Muscle layer of duodenum (tissue), 2 donors: ENCODE measurements around the gene CKS1B.

Experiments used
- H3K27ac ChIP-seq: one replicate; pipeline ENCODE4 v1.7.0; 2013; ENCODE audit warnings: mild to moderate bottlenecking, low read length
- H3K27me3 ChIP-seq: one replicate; pipeline ENCODE4 v1.7.0; 2013; ENCODE audit warnings: low read depth, mild to moderate bottlenecking, control low read depth, low read length
- H3K36me3 ChIP-seq, 2 donors: one replicate each; pipeline ENCODE4 v1.7.0; 2013; ENCODE audit warnings: low read length in 2 of 2, control low read depth in 1 of 2, mild to moderate bottlenecking in 1 of 2; ENCODE audit not compliant: insufficient read depth in 2 of 2, control insufficient read depth in 1 of 2
- H3K4me1 ChIP-seq, 2 donors: one replicate each; pipeline ENCODE4 v1.7.0; 2013; ENCODE audit warnings: low read length in 2 of 2, mild to moderate bottlenecking in 2 of 2, control low read depth in 1 of 2, moderate library complexity in 1 of 2; ENCODE audit not compliant: insufficient read depth in 2 of 2, control insufficient read depth in 1 of 2
- H3K4me3 ChIP-seq, 2 donors: one replicate each; pipeline ENCODE4 v1.7.0; 2013; ENCODE audit warnings: low read length in 2 of 2, low read depth in 1 of 2, mild to moderate bottlenecking in 1 of 2
- H3K9me3 ChIP-seq, 2 donors: one replicate each; pipeline ENCODE4 v1.7.0; 2013; ENCODE audit warnings: low read length in 2 of 2, control low read depth in 1 of 2, mild to moderate bottlenecking in 1 of 2; ENCODE audit not compliant: control insufficient read depth in 1 of 2
- donor health status: healthy.

CKS1B gene

GRCh38 chr1:154959426-154959780 lies 15.1 kb upstream of the CKS1B start:
- Histone ChIP-seq H3K4me3 (no peak overlapping the region), H3K27me3 (no peaks in the 10 kb centered on the region), H3K4me1 (peaks cover 19 to 50% of the 10 kb centered on the region in 2 donors), H3K27ac (no peak overlapping the region), H3K36me3 (peaks cover 15 to 29% of the 10 kb centered on the region in 2 donors), H3K9me3 (no peaks in the 10 kb centered on the region)

DNA sequence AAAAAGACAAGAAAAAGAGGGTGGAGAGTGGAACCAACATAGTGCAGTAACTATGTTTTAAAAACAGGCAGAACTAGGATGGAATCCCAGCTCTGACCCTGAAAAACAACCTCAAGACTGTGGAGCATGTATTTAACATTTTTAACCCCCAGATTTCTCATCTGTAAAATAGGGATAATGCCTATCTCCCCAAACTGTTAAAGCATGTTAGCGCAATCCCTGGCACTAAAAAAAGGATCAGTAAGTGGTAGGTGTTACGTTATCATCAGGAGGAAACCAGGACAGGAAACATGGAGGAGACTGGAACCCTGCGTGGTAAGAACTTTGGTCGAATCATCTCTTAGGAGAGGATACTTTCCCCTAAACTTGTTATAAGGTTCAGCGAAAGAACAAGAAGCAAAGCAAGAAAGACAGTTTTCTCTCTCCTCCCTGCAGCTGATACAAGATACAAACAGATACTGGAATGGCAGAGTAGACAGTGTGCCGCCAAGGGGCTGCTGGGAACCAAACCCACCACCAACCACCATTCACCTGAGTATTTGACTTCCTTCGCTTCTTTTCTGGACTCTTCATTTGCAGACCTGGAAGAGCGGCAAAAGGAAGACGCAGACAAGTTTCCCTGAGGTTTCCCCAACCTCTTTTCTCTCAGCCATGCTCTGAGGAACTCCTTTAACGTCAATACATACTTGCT lies 13.9 kb upstream of the CKS1B start:
- Histone ChIP-seq H3K27ac (peak overlapping the region; percentile 68), H3K36me3 (peaks cover 19 to 40% of the 10 kb centered on the region in 2 donors), H3K27me3 (no peaks in the 10 kb centered on the region), H3K4me3 (peak overlapping the region; percentile 72 to 85), H3K4me1 (peaks cover 12 to 38% of the 10 kb centered on the region in 2 donors), H3K9me3 (no peaks in the 10 kb centered on the region)

DNA sequence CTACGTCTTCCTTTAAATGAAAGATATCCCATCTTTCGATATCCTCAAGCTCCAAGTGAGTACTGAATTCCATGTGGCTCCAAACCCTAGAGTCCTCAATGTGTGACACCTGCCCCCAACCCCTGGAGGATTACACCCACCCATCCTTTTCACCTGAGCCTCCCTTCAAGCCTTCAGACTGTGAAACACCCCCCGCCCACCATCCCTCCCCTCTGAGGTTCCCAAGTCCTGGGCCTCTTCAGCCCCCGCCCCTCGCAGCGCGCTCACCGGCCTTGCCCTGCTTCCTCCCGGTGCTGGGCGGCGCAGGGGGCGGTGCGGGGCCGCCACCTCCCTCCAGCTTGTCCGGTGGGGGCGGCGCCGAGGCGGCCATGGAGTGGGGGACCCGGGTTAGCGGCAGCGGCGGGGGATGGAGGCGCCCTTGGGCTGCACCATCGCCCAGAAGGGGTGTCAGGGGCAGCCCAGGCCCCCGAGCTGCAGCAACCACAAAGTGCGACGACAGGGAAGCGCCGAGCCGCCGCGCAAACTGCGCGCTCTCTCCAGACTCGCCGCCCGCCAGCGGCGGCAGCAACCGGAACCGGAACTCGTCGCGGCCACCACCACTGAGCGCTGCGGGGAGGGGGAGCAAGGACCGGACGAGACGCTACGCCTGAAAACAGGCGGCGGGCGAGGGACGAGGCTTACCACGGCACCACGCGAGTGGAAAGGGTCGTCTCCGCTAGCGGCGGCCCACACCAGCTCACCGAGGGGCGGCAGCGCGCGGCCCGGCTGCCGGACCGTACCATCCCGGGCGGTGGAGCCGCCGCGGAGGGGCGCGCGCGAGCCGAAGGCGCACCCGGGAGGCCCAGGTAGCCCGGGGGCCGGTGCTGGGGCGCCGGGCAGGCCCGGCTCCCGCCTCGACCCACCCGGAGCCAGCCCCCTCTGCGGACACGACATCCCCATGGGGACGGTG lies 13.0 kb upstream of the CKS1B start, which contains the start of gene PYGO2:
PYGO2 (minus strand) TSS at position 576 of the 949 bp plus-strand sequence; CDS start at position 370, 206 bp downstream.
- H3K27me3 ChIP-seq: no peaks in the 10 kb centered on the region
- peak within 1 kb of the TSS; percentile 72 to 85 for H3K4me3 ChIP-seq
- peaks cover 27 to 49% of the 10 kb centered on the region in 2 donors for H3K36me3 ChIP-seq
- H3K27ac ChIP-seq: peak within 1 kb of the TSS; percentile 68
- H3K9me3 ChIP-seq: no peaks in the 10 kb centered on the region
- peaks cover 11 to 33% of the 10 kb centered on the region in 2 donors for H3K4me1 ChIP-seq

DNA sequence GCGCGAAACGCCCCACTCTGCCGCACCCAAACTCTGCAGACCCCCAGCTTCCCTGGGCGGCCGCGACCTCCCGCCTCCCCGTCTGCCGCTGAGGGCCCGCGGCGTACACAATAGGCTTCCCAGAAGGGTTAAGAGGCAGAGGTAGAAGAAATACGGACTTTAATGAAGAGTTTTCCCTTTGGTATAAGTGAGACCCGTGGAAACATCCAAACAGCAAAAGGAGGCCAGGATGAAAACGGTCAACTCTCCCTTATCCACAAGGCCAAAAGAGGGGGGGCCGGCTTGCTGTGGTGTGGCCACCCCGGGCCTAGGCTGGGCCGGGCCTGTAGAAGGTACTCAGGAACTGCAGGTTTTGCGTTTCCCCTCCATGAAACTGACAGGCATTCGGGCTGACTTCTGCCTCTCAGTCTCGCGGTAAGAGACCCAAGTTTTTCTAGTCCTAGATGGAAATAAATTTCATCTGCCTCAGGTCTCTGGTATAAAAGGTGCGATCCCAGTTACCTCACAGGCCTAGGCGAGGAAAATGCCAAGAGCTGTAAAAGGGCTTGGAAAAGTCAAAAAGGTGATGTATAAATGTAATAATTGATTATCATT lies 12.2 kb upstream of the CKS1B start:
- H3K4me1 ChIP-seq: peaks cover 5 to 25% of the 10 kb centered on the region in 2 donors
- no peaks in the 10 kb centered on the region for H3K27me3 ChIP-seq
- H3K36me3 ChIP-seq: peaks cover 34 to 57% of the 10 kb centered on the region in 2 donors
- peak overlapping the region; percentile 72 to 85 for H3K4me3 ChIP-seq
- H3K9me3 ChIP-seq: no peaks in the 10 kb centered on the region
- H3K27ac ChIP-seq: peak overlapping the region; percentile 68

GRCh38 chr1:154962795-154963330 lies 11.6 kb upstream of the CKS1B start:
- H3K4me1 ChIP-seq: peaks cover 5 to 22% of the 10 kb centered on the region in 2 donors

DNA sequence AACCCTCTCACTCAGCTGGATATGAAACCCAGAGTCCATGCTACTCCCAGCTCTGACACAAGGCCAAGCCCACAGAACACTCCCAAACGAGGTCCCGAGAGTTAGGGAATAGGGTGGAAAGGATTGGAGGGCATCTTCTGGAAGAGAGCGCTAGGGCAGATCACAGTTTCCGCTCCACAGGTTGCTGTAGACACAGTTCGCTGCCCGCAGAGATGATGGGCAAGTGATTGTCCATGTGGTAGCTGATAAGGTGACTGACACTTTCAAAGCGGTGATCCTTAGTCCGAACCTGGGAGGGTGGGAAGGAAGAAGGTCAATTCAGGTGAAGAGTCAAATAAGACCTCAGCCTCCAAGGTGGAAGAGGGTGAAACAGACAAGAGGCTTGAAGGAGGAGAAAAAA lies 10.8 kb upstream of the CKS1B start:
- Histone ChIP-seq H3K9me3 (no peaks in the 10 kb centered on the region), H3K27me3 (no peaks in the 10 kb centered on the region), H3K4me1 (peaks cover 5 to 25% of the 10 kb centered on the region in 2 donors), H3K4me3 (no peak overlapping the region), H3K36me3 (peaks cover 45 to 65% of the 10 kb centered on the region in 2 donors), H3K27ac (no peak overlapping the region)

More at GRCh38 chr1:154962795-154963330, 11.6 kb upstream of the CKS1B start:
- no peaks in the 10 kb centered on the region for H3K27me3 ChIP-seq
- peak overlapping the region; percentile 72 to 85 for H3K4me3 ChIP-seq
- no peaks in the 10 kb centered on the region for H3K9me3 ChIP-seq
- peak overlapping the region; percentile 68 for H3K27ac ChIP-seq
- peaks cover 40 to 63% of the 10 kb centered on the region in 2 donors for H3K36me3 ChIP-seq

- Histone ChIP-seq H3K4me1 (peaks cover 5 to 32% of the 10 kb centered on the region in 2 donors), H3K36me3 (peaks cover 40 to 57% of the 10 kb centered on the region in 2 donors), H3K4me3 (no peak overlapping the region), H3K9me3 (no peaks in the 10 kb centered on the region), H3K27me3 (no peaks in the 10 kb centered on the region), H3K27ac (no peak overlapping the region)
Measured at GRCh38 chr1:154964359-154964758, 10.1 kb upstream of the CKS1B start.

DNA sequence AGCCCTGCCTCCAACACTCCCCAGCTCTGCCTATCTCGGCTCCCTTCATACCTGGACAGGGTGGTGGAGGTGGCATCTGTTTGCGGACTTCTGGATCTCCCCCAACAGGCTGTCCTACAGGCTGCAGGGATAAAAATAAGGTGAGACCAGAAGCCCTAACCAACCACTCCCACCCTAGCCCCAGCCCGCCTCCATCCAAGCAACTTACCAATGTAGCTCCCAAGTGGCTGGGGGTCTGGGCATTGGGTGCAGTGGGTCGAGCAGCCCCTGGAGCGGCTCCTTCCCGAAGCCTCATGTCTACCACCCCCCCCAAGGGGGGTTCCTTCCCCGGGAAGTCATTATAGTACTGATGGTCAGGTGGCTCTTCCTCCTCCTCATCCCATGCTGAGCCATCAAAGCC lies 8.4 kb upstream of the CKS1B start:
- H3K9me3 ChIP-seq: no peaks in the 10 kb centered on the region
- H3K4me1 ChIP-seq: peaks cover 4 to 32% of the 10 kb centered on the region in 2 donors
- H3K4me3 ChIP-seq: no peak overlapping the region
- H3K27ac ChIP-seq: no peak overlapping the region
- H3K27me3 ChIP-seq: no peaks in the 10 kb centered on the region
- peaks cover 40 to 55% of the 10 kb centered on the region in 2 donors for H3K36me3 ChIP-seq

GRCh38 chr1:154967331-154967950 lies 7.0 kb upstream of the CKS1B start:
- peak overlapping the region in 1 of 2 donors; percentile 30 for H3K4me3 ChIP-seq
- H3K27me3 ChIP-seq: no peaks in the 10 kb centered on the region
- H3K27ac ChIP-seq: peak overlapping the region; percentile 14
- no peaks in the 10 kb centered on the region for H3K9me3 ChIP-seq
- peaks cover 40 to 58% of the 10 kb centered on the region in 2 donors for H3K36me3 ChIP-seq
- peaks cover 14 to 38% of the 10 kb centered on the region in 2 donors for H3K4me1 ChIP-seq

GRCh38 chr1:154968731-154969130 lies 5.8 kb upstream of the CKS1B start:
- Histone ChIP-seq H3K4me1 (peaks cover 17 to 39% of the 10 kb centered on the region in 2 donors), H3K4me3 (peak overlapping the region; percentile 48 to 65), H3K27ac (peak overlapping the region; percentile 78), H3K36me3 (peaks cover 34 to 52% of the 10 kb centered on the region in 2 donors), H3K9me3 (no peaks in the 10 kb centered on the region), H3K27me3 (no peaks in the 10 kb centered on the region)
